CD4-positive, alpha-beta T cell treated with Interleukin-1 beta for 1 hour (primary cell): ENCODE data around the gene PZP.
"Not testable (repeated sequence)": the region's sequence is repeated elsewhere in the genome, so short reads cannot be mapped to it uniquely, and the experiment has no call there.

ENCODE experiments used
- DNase-seq, 2 donors: peaks; one replicate each; pipeline ENCODE4 v3.0.0-alpha.2; 2020 to 2022

PZP gene

GRCh38 chr12:9208229-9208628 lies at the start of gene PZP:
TSS of gene PZP (minus strand) at chr12:9208395. CDS start at chr12:9208341, 54 bp downstream.
- DNase-seq: no peak

- DNase-seq: no peak
Measured at GRCh38 chr12:9256758-9257405, 48.7 kb upstream of the PZP start.

GRCh38 chr12:9256341-9256740 lies 48.1 kb upstream of the PZP start:
- DNase-seq: no peak

GRCh38 chr12:9255837-9256236 lies 47.6 kb upstream of the PZP start:
- no peak for DNase-seq

GRCh38 chr12:9253464-9253863 lies 45.3 kb upstream of the PZP start:
- no peak for DNase-seq

- DNase-seq: not testable (repeated sequence)
Measured at GRCh38 chr12:9252791-9253190, 44.6 kb upstream of the PZP start.

GRCh38 chr12:9252256-9252655 lies 44.1 kb upstream of the PZP start:
- no peak for DNase-seq

GRCh38 chr12:9248435-9248834 lies 40.2 kb upstream of the PZP start:
- DNase-seq: no peak

- no peak for DNase-seq
Measured at GRCh38 chr12:9244894-9245293, 36.7 kb upstream of the PZP start.

- no peak for DNase-seq
Measured at GRCh38 chr12:9243999-9244649, 35.9 kb upstream of the PZP start.

- DNase-seq: no peak
Measured at GRCh38 chr12:9241301-9241700, 33.1 kb upstream of the PZP start.

- no peak for DNase-seq
Measured at GRCh38 chr12:9240776-9241175, 32.6 kb upstream of the PZP start.

GRCh38 chr12:9240004-9240635 lies 31.9 kb upstream of the PZP start:
- peak; percentile 49 to 52 for DNase-seq

GRCh38 chr12:9237286-9237685 lies 29.1 kb upstream of the PZP start:
- no peak for DNase-seq

GRCh38 chr12:9235519-9235918 lies 27.3 kb upstream of the PZP start:
- no peak for DNase-seq

GRCh38 chr12:9227950-9228349 lies 19.8 kb upstream of the PZP start:
- no peak for DNase-seq

GRCh38 chr12:9223830-9224229 lies 15.6 kb upstream of the PZP start:
- no peak for DNase-seq

GRCh38 chr12:9221483-9221882 lies 13.3 kb upstream of the PZP start:
- no peak for DNase-seq

GRCh38 chr12:9221011-9221410 lies 12.8 kb upstream of the PZP start:
- DNase-seq: not testable (repeated sequence)

GRCh38 chr12:9214534-9214933 lies 6.3 kb upstream of the PZP start:
- DNase-seq: no peak

- no peak for DNase-seq
Measured at GRCh38 chr12:9211687-9212086, 3.5 kb upstream of the PZP start.

- DNase-seq: no peak
Measured at GRCh38 chr12:9204380-9204779, 3.8 kb downstream of the PZP start.

GRCh38 chr12:9198012-9198411 lies 10.2 kb downstream of the PZP start:
- DNase-seq: no peak

- DNase-seq: no peak
Measured at GRCh38 chr12:9184276-9184675, 23.9 kb downstream of the PZP start.
